HG02798 (cell line): ENCODE data around the gene VSIR.
A peak's percentile ranks its signal among the peaks of the same experiment; 100 is the strongest.

Experiments
- ATAC-seq: cut with Tn5 transposase; IDR thresholded peaks from one replicate; pipeline ENCODE4 v1.9.1; 2021; ENCODE audit warnings: mild to moderate bottlenecking; ENCODE audit not compliant: unreplicated experiment, poor library complexity

Gene VSIR

GRCh38 chr10:71773221-71773971, at the start of gene VSIR:
VSIR (minus strand) TSS chr10:71773520; CDS start chr10:71773439, 81 bp downstream.
- peak; percentile 72 for ATAC-seq

GRCh38 chr10:71821909-71822763, 48.8 kb upstream of the VSIR start:
- no peak for ATAC-seq

GRCh38 chr10:71820966-71821365, 47.6 kb upstream of the VSIR start:
- ATAC-seq = no peak

- no peak for ATAC-seq
Measured at GRCh38 chr10:71819985-71820384, 46.7 kb upstream of the VSIR start.

GRCh38 chr10:71819441-71819861, 46.1 kb upstream of the VSIR start:
- no peak for ATAC-seq

- ATAC-seq = no peak
Measured at GRCh38 chr10:71818674-71819260, 45.4 kb upstream of the VSIR start.

GRCh38 chr10:71817831-71818655, 44.7 kb upstream of the VSIR start:
- no peak for ATAC-seq

- ATAC-seq = no peak
Measured at GRCh38 chr10:71816936-71817618, 43.8 kb upstream of the VSIR start.

- ATAC-seq = no peak
Measured at GRCh38 chr10:71816421-71816851, 43.1 kb upstream of the VSIR start.

- ATAC-seq = no peak
Measured at GRCh38 chr10:71815515-71816130, 42.3 kb upstream of the VSIR start.

GRCh38 chr10:71814922-71815411, 41.6 kb upstream of the VSIR start:
- no peak for ATAC-seq

- ATAC-seq = no peak
Measured at GRCh38 chr10:71812913-71813590, 39.7 kb upstream of the VSIR start.

- no peak for ATAC-seq
Measured at GRCh38 chr10:71812016-71812912, 38.9 kb upstream of the VSIR start.

GRCh38 chr10:71811351-71811750, 38.0 kb upstream of the VSIR start:
- ATAC-seq = no peak

GRCh38 chr10:71810048-71810750, 36.9 kb upstream of the VSIR start:
- ATAC-seq = no peak

- no peak for ATAC-seq
Measured at GRCh38 chr10:71809628-71810027, 36.3 kb upstream of the VSIR start.
